HG03060 (cell line): ENCODE results near the gene KLHDC4.
"Not testable (repeated sequence)": the region's sequence is repeated elsewhere in the genome, so short reads cannot be mapped to it uniquely, and the experiment has no call there.

ENCODE experiments used
- ATAC-seq: cut with Tn5 transposase; IDR thresholded peaks from one replicate; pipeline ENCODE4 v1.9.1; 2021; ENCODE audit warnings: low read depth, moderate number of reproducible peaks; ENCODE audit not compliant: unreplicated experiment

Gene KLHDC4

GRCh38 chr16:87788730-87789436 lies 23.1 kb upstream of the KLHDC4 start:
- not testable (repeated sequence) for ATAC-seq

GRCh38 chr16:87787451-87788091 lies 21.8 kb upstream of the KLHDC4 start:
- not testable (repeated sequence) for ATAC-seq

GRCh38 chr16:87784812-87785211 lies 19.0 kb upstream of the KLHDC4 start:
- ATAC-seq = no peak

- ATAC-seq = no peak
Observed at GRCh38 chr16:87782033-87782432, 16.2 kb upstream of the KLHDC4 start.

GRCh38 chr16:87780385-87780989 lies 14.7 kb upstream of the KLHDC4 start:
- ATAC-seq = no peak

- ATAC-seq = peak; percentile 39
Observed at GRCh38 chr16:87778830-87779579, 13.2 kb upstream of the KLHDC4 start.

- ATAC-seq = no peak
Observed at GRCh38 chr16:87778476-87778829, 12.7 kb upstream of the KLHDC4 start.

- ATAC-seq = not testable (repeated sequence)
Observed at GRCh38 chr16:87773836-87774235, 8.1 kb upstream of the KLHDC4 start.

GRCh38 chr16:87767456-87767855 lies 1.7 kb upstream of the KLHDC4 start:
- ATAC-seq = not testable (repeated sequence)

- ATAC-seq = no peak
Observed at GRCh38 chr16:87766485-87766797, 655 bp upstream of the KLHDC4 start.

GRCh38 chr16:87765473-87765775 lies 362 bp downstream of the KLHDC4 start:
- ATAC-seq = no peak

- no peak for ATAC-seq
Observed at GRCh38 chr16:87764600-87765472, 950 bp downstream of the KLHDC4 start.

GRCh38 chr16:87762620-87763019 lies 3.2 kb downstream of the KLHDC4 start:
- ATAC-seq = no peak

- ATAC-seq = no peak
Observed at GRCh38 chr16:87762071-87762571, 3.7 kb downstream of the KLHDC4 start.

- no peak for ATAC-seq
Observed at GRCh38 chr16:87761060-87761459, 4.7 kb downstream of the KLHDC4 start.

GRCh38 chr16:87757841-87758426 lies 7.9 kb downstream of the KLHDC4 start:
- ATAC-seq = no peak

GRCh38 chr16:87754535-87754934 lies 11.3 kb downstream of the KLHDC4 start:
- ATAC-seq = no peak

- no peak for ATAC-seq
Observed at GRCh38 chr16:87747626-87748414, 18.0 kb downstream of the KLHDC4 start.

- no peak for ATAC-seq
Observed at GRCh38 chr16:87746178-87746577, 19.6 kb downstream of the KLHDC4 start.
